ENCODE results near the gene ANXA2R. TPM values are rescaled to one million over a fixed set of nuclear protein-coding genes. Genes with fewer than 3 reads are reported as not detected.

Gene ANXA2R
- total and polyA plus RNA-seq, 2 of the 13 experiments (the other 11 are each of a cell fraction or from before 2014, with no cell fraction given): 0.95 to 1.3 TPM

GRCh38 chr5:43019614-43020398 is 20.3 kb downstream of the ANXA2R start (continued):
- TF ChIP-seq, protein P1, sequence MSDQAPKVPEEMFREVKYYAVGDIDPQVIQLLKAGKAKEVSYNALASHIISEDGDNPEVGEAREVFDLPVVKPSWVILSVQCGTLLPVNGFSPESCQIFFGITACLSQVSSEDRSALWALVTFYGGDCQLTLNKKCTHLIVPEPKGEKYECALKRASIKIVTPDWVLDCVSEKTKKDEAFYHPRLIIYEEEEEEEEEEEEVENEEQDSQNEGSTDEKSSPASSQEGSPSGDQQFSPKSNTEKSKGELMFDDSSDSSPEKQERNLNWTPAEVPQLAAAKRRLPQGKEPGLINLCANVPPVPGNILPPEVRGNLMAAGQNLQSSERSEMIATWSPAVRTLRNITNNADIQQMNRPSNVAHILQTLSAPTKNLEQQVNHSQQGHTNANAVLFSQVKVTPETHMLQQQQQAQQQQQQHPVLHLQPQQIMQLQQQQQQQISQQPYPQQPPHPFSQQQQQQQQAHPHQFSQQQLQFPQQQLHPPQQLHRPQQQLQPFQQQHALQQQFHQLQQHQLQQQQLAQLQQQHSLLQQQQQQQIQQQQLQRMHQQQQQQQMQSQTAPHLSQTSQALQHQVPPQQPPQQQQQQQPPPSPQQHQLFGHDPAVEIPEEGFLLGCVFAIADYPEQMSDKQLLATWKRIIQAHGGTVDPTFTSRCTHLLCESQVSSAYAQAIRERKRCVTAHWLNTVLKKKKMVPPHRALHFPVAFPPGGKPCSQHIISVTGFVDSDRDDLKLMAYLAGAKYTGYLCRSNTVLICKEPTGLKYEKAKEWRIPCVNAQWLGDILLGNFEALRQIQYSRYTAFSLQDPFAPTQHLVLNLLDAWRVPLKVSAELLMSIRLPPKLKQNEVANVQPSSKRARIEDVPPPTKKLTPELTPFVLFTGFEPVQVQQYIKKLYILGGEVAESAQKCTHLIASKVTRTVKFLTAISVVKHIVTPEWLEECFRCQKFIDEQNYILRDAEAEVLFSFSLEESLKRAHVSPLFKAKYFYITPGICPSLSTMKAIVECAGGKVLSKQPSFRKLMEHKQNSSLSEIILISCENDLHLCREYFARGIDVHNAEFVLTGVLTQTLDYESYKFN (CRISPR knock-in tag; conservative IDR thresholded peaks at IDR 0.05): 0 out of 2 replicates have a peak, but pooled peaks have one; percentile 15
- no peak for TF ChIP-seq ZNF552 (CRISPR knock-in tag; IDR thresholded peaks at IDR 0.05; ENCODE audit: borderline replicate concordance)
- TF ChIP-seq NR2F6 (IDR thresholded peaks at IDR 0.05): no peak
- TF ChIP-seq NR2F6 (CRISPR knock-in tag; IDR thresholded peaks at IDR 0.05): no peak
- TF ChIP-seq ZNF407 (CRISPR knock-in tag; IDR thresholded peaks at IDR 0.05; ENCODE audit: not compliant biosample characterization): no peak
- no peak for TF ChIP-seq ZKSCAN8 (CRISPR knock-in tag; IDR thresholded peaks at IDR 0.05; ENCODE audit: borderline replicate concordance)
- no peak for TF ChIP-seq ZNF136 (CRISPR knock-in tag; IDR thresholded peaks at IDR 0.05; ENCODE audit: low read depth)
- TF ChIP-seq NFAT5 (CRISPR knock-in tag; IDR thresholded peaks at IDR 0.05): no peak
- TF ChIP-seq ZC3H4 (CRISPR knock-in tag; IDR thresholded peaks at IDR 0.05; ENCODE audit: borderline replicate concordance): no peak
